GM12874 (cell line): ENCODE data around the gene ZNF722.

Experiments
- TF ChIP-seq, protein P1 (sequence below): IDR thresholded peaks from 2 replicates; pipeline ENCODE4 v1.5.1; 2011; ENCODE audit warnings: low read depth, mild to moderate bottlenecking, control low read depth, low read length, moderate library complexity; ENCODE audit not compliant: insufficient read depth

Gene ZNF722

DNA sequence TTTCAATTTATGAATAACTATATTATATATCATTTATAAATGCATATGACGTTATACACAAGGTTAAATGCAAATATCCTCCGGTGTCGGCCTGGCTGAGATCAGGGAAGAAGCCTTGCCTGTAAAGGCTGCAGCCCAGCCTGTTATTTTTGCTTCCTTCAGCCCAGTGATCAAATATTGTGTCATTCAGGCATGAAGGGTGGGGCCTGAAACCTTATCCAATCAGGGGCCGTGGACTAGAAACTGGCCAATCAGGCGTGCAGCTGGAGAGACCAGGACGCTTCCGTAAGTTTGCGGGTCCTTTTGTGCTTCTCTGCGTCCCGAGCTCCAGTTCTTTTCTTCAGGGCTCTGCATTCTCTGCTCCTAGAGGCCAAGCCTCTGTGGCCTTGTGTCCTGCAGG is at the start of gene ZNF722:
TSS of gene ZNF722 (plus strand) at position 301 of the 400 bp plus-strand sequence. CDS start 113 bp downstream, outside the sequence.
- TF ChIP-seq, protein P1, sequence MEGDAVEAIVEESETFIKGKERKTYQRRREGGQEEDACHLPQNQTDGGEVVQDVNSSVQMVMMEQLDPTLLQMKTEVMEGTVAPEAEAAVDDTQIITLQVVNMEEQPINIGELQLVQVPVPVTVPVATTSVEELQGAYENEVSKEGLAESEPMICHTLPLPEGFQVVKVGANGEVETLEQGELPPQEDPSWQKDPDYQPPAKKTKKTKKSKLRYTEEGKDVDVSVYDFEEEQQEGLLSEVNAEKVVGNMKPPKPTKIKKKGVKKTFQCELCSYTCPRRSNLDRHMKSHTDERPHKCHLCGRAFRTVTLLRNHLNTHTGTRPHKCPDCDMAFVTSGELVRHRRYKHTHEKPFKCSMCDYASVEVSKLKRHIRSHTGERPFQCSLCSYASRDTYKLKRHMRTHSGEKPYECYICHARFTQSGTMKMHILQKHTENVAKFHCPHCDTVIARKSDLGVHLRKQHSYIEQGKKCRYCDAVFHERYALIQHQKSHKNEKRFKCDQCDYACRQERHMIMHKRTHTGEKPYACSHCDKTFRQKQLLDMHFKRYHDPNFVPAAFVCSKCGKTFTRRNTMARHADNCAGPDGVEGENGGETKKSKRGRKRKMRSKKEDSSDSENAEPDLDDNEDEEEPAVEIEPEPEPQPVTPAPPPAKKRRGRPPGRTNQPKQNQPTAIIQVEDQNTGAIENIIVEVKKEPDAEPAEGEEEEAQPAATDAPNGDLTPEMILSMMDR = no peak

DNA sequence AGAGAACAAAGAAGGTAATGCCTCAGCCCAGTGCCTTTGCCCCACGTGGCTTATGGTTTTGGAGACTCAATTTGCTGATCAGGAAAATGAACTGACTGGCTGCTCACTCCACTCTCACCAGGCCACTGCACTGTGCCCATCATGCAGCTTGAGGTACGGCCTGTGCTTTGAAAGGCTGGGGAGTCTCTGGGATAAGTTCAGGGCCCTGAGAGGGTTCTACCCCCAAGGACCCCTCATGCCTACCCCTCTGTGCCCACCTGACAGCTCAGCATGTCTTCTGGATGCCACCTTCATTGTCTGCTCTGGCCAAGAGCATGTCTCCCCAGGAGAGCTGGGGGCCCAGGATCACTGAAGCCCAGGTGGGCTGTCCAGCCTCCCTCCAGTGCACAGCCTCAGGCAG is 45.5 kb upstream of the ZNF722 start:
- TF ChIP-seq, protein P1 = no peak

DNA sequence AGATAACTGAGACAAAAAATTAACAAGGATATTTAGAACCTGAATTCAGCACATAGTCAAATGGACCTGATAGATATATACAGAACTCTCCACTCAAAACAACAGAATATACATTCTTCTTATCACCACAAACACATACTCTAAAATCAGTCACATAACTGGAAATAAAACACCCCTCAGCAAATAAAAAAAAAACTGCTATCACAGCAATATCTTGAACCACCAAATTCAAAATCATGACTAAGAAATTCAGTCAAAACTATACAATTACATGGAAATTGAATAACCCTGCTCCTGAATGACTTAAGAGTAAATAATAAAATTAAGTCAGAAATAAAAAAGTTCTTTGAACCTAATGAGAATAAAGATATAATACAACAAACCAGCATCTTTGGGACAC is 30.0 kb upstream of the ZNF722 start:
- TF ChIP-seq, protein P1 = no peak

DNA sequence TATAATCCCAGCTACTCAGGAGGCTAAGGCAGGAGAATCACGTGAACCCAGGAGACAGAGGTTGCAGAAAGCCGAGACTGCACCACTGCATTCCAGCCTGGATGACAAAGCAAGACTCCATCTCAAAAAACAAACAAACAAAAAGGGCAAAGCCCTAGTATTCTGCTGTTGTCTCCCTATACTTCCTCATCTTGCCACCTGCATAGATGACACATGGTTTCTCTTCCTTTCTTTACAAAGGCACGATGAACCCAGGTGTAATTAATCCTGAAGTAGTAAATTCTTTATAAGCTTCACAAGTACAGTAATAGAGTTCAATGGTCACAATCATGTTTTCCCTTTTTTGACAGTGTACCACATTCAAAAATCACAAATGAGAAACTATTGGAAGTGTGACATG is 36.7 kb downstream of the ZNF722 start:
- TF ChIP-seq, protein P1 = no peak

DNA sequence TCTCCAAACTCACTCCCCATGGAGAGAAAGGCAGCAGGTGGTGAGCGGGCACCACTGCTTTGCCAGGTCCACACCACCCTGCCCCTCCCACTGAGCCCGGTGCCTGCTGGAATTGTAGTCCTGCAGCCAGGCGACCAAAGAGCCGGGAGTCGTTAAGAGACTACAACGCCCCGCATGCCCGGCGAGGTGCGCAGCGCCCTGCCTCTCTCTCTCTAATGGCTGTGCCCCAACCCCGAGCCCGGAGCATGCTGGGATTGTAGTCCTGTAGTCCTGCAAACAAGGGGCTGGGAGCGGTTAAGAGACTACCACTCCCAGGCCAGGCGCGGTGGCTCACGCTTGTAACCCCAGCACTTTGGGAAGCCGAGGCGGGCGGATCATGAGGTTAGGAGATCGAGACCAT is 38.4 kb downstream of the ZNF722 start:
- TF ChIP-seq, protein P1 = no peak

DNA sequence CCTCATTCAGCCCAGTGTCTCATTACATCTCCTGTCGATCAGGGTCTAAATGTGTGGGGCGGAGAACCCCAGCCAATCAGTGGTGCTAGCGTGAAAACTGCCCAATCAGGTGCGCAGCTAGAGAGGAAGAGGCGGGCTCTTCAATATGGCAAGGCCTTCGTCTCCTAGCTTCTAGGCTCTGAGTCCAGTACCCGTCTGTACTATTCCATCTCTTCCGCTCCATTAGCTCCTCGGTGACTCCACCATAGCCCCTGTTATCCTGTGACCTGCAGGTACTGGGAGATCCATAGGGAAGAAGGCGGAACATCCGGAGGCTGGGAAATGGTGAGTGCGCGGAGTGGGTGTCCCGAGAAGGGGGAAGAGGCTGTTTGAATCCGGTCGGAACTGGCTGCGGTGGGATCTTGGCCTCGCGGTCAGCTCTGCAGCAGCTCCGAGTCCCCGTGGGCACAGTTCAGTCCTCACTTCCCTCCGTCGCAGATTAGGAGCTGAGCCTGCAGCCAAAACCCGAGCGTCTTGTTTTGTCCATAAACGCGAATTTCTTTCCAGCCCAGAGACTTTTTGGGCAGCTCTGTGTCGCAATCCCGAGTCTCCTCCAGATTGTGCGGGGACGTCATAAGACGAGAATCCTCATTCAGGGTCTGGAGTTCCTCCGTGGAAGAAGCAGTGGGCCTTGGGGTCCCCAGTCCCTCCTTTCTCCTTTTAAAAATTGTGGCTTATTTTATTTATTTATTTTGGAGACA is 46.8 kb downstream of the ZNF722 start, which contains the start of gene ZNF727:
TSS of gene ZNF727 (plus strand) at position 134 of the 740 bp plus-strand sequence. CDS start at position 322, 188 bp downstream.
- TF ChIP-seq, protein P1 = no peak

DNA sequence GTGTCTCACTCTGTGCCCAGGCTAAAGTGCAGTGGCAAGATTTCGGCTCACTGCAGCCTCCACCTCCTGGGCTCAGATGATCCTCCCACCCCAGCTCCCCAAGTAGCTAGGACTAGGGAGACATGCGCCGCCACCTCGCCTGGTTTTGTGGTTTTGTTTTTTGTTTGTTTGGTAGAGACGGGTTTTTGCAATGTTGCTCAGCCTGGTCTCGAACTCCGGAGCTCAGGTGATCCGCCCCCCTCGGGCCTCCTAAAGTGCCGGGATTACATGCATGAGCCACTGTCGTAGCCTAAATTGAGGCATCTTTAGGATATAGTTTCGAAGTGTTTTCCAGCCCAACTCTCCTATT is 47.4 kb downstream of the ZNF722 start:
- TF ChIP-seq, protein P1 = no peak
